Psoas muscle (tissue), 8 donors: Measurements from ENCODE around the gene ANGEL2. TPM values are rescaled to one million over a fixed set of nuclear protein-coding genes. Genes with fewer than 3 reads are reported as not detected.

ENCODE experiments used
- ATAC-seq, 4 donors: fragments of 200-7000 bp; cut with Tn5 transposase; one replicate each; pipeline ENCODE4 v1.9.1; 2020; ENCODE audit warnings: moderate library complexity in 3 of 4, mild to moderate bottlenecking in 2 of 4
- DNase-seq, 2 donors: peaks; one replicate each; pipeline ENCODE4 v3.0.0-alpha.2; 2020
- H3K27ac ChIP-seq: fragments of 200-600 bp; one replicate; pipeline ENCODE4 v1.8.0; 2022
- H3K27me3 ChIP-seq, 3 donors: fragments of 200-600 bp in 1 of 3; one replicate each; pipeline versions ENCODE4 v1.6.1 to v1.8.0; 2013 to 2022; ENCODE audit warnings: low read length in 2 of 3, mild to moderate bottlenecking in 2 of 3, moderate library complexity in 1 of 3; ENCODE audit not compliant: insufficient read depth in 3 of 3
- H3K36me3 ChIP-seq, 2 donors: fragments of 200-600 bp in 1 of 2; one replicate each; pipeline versions ENCODE4 v1.6.1 to v1.8.0; 2013 to 2022; ENCODE audit warnings: low read depth in 1 of 2, mild to moderate bottlenecking in 1 of 2, moderate library complexity in 1 of 2; ENCODE audit not compliant: insufficient read depth in 1 of 2
- H3K4me1 ChIP-seq: fragments of 200-600 bp; one replicate; pipeline ENCODE4 v1.8.0; 2022
- H3K4me3 ChIP-seq: fragments of 200-600 bp; one replicate; pipeline ENCODE4 v1.8.0; 2022; ENCODE audit warnings: mild to moderate bottlenecking
- H3K9me3 ChIP-seq: fragments of 200-600 bp; one replicate; pipeline ENCODE4 v1.8.0; 2022
- CTCF ChIP-seq: fragments of 200-600 bp; IDR thresholded peaks from one replicate; pipeline ENCODE4 v1.8.0; 2022; ENCODE audit warnings: antibody characterized with exemption
- WGBS, 3 donors: extraction: QIAGEN DNeasy Blood & Tissue Kit; methylation state at CpG; one replicate each; pipeline versions ENCODE4 v1.1.6 to v1.1.7; 2013; 5-methylcytosine and 5-hydroxymethylcytosine counted together
- intact Hi-C, 2 donors: fragments of 100-400 bp; cut with DNase I; formaldehyde crosslinking; loops; one replicate each; pipeline versions ENCODE4 v1.11.0 to v1.14.2; 2022
- polyA plus RNA-seq, 3 donors: library from polyadenylated mRNA; stranded (reverse); fragments of 200-250 nt; gene quantifications; one replicate each; pipeline ENCODE4 v1.2.3, GENCODE V29; 2013
- total RNA-seq, 4 donors: library from RNA; stranded (reverse); fragmentation: NEBNext Ultra II Directional in 2 of 4; extraction: Animal tissue kit (Norgen Biotek cat#: 25700) in 2 of 4; gene quantifications; one replicate each; pipeline versions ENCODE4 v1.2.1 to v1.2.4, GENCODE V29; 2021 to 2023
- donor health status: healthy with polysubstance abuse.
- donor health status: DM: no; HTN: no; CAD: no; lungs with moderate emphysema.
- donor health status: Bipolar disorder and iron deficiency.
- donor health status: healthy.
- donor health status: DM: yes; HTN: yes; CAD: no.
- donor health status: DM: no; HTN: no; CAD: no.
- donor health status: DM: no; HTN: no; CAD: no.
- donor health status: DM: yes; HTN: yes; CAD: no.

The ANGEL2 gene
- total and polyA plus RNA-seq, 7 donors = 7.3 to 24.9 (median 18.2) TPM

- WGBS, 3 donors = 40 to 52% (median 45%) methylated on average over 6 of the region's 6 CpGs
- TF ChIP-seq CTCF = no peak
- DNase-seq (no peak), ATAC-seq (peak in 1 of 4 donors; percentile 68)
- H3K4me3 ChIP-seq = no peak overlapping the region
- no peaks in the 10 kb centered on the region for H3K9me3 ChIP-seq
- H3K4me1 ChIP-seq = peaks cover 3% of the 10 kb centered on the region
- intact Hi-C loops = loop anchor here in 1 of 2 donors (10.0 kb wide), 1 partner anchor 513 kb away; no protein-coding TSS in a partner anchor
- H3K27ac ChIP-seq = no peak overlapping the region
- H3K36me3 ChIP-seq = peaks cover 0 to 19% of the 10 kb centered on the region in 2 donors
- H3K27me3 ChIP-seq = no peaks in the 10 kb centered on the region
Measured at GRCh38 chr1:212987702-212988322, 27.9 kb downstream of the ANGEL2 start.

- Histone ChIP-seq H3K27ac (no peak overlapping the region), H3K4me3 (no peak overlapping the region), H3K36me3 (peaks cover 0 to 6% of the 10 kb centered on the region in 2 donors), H3K9me3 (no peaks in the 10 kb centered on the region), H3K4me1 (peaks cover 14% of the 10 kb centered on the region), H3K27me3 (no peaks in the 10 kb centered on the region)
- 86 to 91% (median 87%) methylated on average over 2 of the region's 2 CpGs for WGBS, 3 donors
- no peak for ATAC-seq
- no peak for TF ChIP-seq CTCF
- intact Hi-C loops = loop anchor here in 1 of 2 donors (10.0 kb wide), 1 partner anchor 512 kb away; no protein-coding TSS in a partner anchor
- DNase-seq = no peak
Measured at GRCh38 chr1:212986551-212986950, 29.1 kb downstream of the ANGEL2 start.

- intact Hi-C loops = loop anchor here in 1 of 2 donors (5.0 to 10.0 kb wide), 2 partner anchors 127 to 510 kb away; partner anchors contain the start of gene FLVCR1
- no peak for ATAC-seq
- Histone ChIP-seq H3K36me3 (no peaks in the 10 kb centered on the region), H3K27me3 (no peaks in the 10 kb centered on the region), H3K4me3 (no peak overlapping the region), H3K4me1 (peaks cover 32% of the 10 kb centered on the region), H3K9me3 (no peaks in the 10 kb centered on the region), H3K27ac (no peak overlapping the region)
- WGBS, 3 donors = 91 to 97% (median 92%) methylated on average over 6 of the region's 6 CpGs
- DNase-seq = no peak
- TF ChIP-seq CTCF = no peak
Measured at GRCh38 chr1:212984522-212985291, 31.0 kb downstream of the ANGEL2 start.

GRCh38 chr1:212983482-212983881 lies 32.2 kb downstream of the ANGEL2 start:
- ATAC-seq (no peak), DNase-seq (no peak)
- WGBS, 3 donors = 57 to 83% (median 69%) methylated on average over 3 of the region's 3 CpGs
- Histone ChIP-seq H3K36me3 (no peaks in the 10 kb centered on the region), H3K9me3 (no peaks in the 10 kb centered on the region), H3K27me3 (no peaks in the 10 kb centered on the region), H3K4me1 (peaks cover 43% of the 10 kb centered on the region), H3K27ac (no peak overlapping the region), H3K4me3 (no peak overlapping the region)
- intact Hi-C loops = loop anchor here in 1 of 2 donors (5.0 to 10.0 kb wide), 2 partner anchors 126 to 509 kb away; partner anchors contain the start of gene FLVCR1
- no peak for TF ChIP-seq CTCF
